GM12878 (cell line): ENCODE results near the gene NUFIP1.

Experiments used
- GATAD2B ChIP-seq: fragments of 450-650 bp; conservative IDR thresholded peaks from 2 replicates; pipeline ENCODE4 v1.6.1; 2017; ENCODE audit warnings: low read depth, mild to moderate bottlenecking, moderate library complexity
- NFYB ChIP-seq: IDR thresholded peaks from 2 replicates; pipeline ENCODE4 v1.6.1; 2011; ENCODE audit warnings: low read depth, mild to moderate bottlenecking, low read length, improper control_type of control experiment, moderate library complexity; ENCODE audit not compliant: insufficient read depth
- NR2C2 ChIP-seq: IDR thresholded peaks from 2 replicates; pipeline ENCODE4 v1.6.1; 2011; ENCODE audit warnings: borderline replicate concordance, low read depth; ENCODE audit not compliant: control insufficient read depth, insufficient read length
- SUZ12 ChIP-seq: fragments of 200-600 bp; sonication (generic); IDR thresholded peaks from one replicate; pipeline ENCODE4 v1.6.1; 2018; ENCODE audit warnings: antibody characterized with exemption, mild to moderate bottlenecking; ENCODE audit not compliant: unreplicated experiment
- ZNF274 ChIP-seq: IDR thresholded peaks from one replicate; pipeline ENCODE4 v1.8.0; 2011; ENCODE audit not compliant: insufficient read length, insufficient read depth
- TF ChIP-seq, protein P1 (sequence below): fragments of 450-650 bp; IDR thresholded peaks from 2 replicates; pipeline ENCODE4 v1.6.1; 2017; ENCODE audit warnings: borderline replicate concordance
- TF ChIP-seq, protein P2 (sequence below): fragments of 450-650 bp; IDR thresholded peaks from 2 replicates; pipeline ENCODE4 v1.6.1; 2016; ENCODE audit warnings: mild to moderate bottlenecking
- TF ChIP-seq, protein P3 (sequence below): fragments of 450-650 bp; formaldehyde crosslinking; IDR thresholded peaks from 2 replicates; pipeline ENCODE4 v1.5.0; 2022; ENCODE audit warnings: mild to moderate bottlenecking, missing genetic modification characterization

- TF ChIP-seq, protein P1, sequence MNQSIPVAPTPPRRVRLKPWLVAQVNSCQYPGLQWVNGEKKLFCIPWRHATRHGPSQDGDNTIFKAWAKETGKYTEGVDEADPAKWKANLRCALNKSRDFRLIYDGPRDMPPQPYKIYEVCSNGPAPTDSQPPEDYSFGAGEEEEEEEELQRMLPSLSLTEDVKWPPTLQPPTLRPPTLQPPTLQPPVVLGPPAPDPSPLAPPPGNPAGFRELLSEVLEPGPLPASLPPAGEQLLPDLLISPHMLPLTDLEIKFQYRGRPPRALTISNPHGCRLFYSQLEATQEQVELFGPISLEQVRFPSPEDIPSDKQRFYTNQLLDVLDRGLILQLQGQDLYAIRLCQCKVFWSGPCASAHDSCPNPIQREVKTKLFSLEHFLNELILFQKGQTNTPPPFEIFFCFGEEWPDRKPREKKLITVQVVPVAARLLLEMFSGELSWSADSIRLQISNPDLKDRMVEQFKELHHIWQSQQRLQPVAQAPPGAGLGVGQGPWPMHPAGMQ = no peak
- TF ChIP-seq, protein P2, sequence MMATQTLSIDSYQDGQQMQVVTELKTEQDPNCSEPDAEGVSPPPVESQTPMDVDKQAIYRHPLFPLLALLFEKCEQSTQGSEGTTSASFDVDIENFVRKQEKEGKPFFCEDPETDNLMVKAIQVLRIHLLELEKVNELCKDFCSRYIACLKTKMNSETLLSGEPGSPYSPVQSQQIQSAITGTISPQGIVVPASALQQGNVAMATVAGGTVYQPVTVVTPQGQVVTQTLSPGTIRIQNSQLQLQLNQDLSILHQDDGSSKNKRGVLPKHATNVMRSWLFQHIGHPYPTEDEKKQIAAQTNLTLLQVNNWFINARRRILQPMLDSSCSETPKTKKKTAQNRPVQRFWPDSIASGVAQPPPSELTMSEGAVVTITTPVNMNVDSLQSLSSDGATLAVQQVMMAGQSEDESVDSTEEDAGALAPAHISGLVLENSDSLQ = no peak
- TF ChIP-seq SUZ12 = no peak
- no peak for TF ChIP-seq NR2C2
- TF ChIP-seq, protein P3, sequence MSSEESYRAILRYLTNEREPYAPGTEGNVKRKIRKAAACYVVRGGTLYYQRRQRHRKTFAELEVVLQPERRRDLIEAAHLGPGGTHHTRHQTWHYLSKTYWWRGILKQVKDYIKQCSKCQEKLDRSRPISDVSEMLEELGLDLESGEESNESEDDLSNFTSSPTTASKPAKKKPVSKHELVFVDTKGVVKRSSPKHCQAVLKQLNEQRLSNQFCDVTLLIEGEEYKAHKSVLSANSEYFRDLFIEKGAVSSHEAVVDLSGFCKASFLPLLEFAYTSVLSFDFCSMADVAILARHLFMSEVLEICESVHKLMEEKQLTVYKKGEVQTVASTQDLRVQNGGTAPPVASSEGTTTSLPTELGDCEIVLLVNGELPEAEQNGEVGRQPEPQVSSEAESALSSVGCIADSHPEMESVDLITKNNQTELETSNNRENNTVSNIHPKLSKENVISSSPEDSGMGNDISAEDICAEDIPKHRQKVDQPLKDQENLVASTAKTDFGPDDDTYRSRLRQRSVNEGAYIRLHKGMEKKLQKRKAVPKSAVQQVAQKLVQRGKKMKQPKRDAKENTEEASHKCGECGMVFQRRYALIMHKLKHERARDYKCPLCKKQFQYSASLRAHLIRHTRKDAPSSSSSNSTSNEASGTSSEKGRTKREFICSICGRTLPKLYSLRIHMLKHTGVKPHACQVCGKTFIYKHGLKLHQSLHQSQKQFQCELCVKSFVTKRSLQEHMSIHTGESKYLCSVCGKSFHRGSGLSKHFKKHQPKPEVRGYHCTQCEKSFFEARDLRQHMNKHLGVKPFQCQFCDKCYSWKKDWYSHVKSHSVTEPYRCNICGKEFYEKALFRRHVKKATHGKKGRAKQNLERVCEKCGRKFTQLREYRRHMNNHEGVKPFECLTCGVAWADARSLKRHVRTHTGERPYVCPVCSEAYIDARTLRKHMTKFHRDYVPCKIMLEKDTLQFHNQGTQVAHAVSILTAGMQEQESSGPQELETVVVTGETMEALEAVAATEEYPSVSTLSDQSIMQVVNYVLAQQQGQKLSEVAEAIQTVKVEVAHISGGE (CRISPR knock-in tag) = no peak
- TF ChIP-seq GATAD2B = no peak
- no peak for TF ChIP-seq ZNF274
- TF ChIP-seq NFYB = no peak
Observed at GRCh38 chr13:44895953-44896335, 93.3 kb downstream of the NUFIP1 start.
